HT1080 (cell line): ENCODE results near the gene PTGDS. TPM values are rescaled to one million over a fixed set of nuclear protein-coding genes. Genes with fewer than 3 reads are reported as not detected.

ENCODE experiments used
- DNase-seq: peaks from one replicate; pipeline ENCODE4 v3.0.0-alpha.2; 2015; ENCODE audit warnings: low read depth
- total RNA-seq: library from RNA; depleted of rRNA; stranded (reverse); fragments of >200 nt; shearing (Covaris generic); gene quantifications from 2 replicates; pipeline ENCODE4 v1.2.3, GENCODE V29; 2014; rRNA removed

Gene PTGDS
- total RNA-seq, 1 experiment from 2014 or later = not detected

DNA sequence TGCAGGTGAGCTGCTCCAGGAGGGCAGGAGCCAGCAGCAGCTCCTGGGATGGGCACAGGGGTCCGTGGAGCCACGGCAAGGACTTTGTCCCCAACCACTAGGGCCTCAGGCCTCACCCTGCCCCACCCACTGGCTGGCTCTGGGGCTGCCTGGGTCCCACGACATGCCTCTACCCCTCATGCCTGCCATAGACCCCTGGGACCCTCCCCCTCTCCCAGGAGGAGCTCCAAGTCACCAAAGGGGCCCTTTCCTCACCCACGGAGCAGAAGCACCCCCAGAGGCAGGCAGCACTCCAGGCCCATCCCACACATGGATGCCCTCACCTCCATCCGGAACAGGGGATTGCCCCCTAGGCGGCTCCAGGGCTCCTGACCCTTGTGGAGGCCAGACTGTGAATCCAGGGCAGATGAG lies 44.3 kb downstream of the PTGDS start:
- DNase-seq = no peak

DNA sequence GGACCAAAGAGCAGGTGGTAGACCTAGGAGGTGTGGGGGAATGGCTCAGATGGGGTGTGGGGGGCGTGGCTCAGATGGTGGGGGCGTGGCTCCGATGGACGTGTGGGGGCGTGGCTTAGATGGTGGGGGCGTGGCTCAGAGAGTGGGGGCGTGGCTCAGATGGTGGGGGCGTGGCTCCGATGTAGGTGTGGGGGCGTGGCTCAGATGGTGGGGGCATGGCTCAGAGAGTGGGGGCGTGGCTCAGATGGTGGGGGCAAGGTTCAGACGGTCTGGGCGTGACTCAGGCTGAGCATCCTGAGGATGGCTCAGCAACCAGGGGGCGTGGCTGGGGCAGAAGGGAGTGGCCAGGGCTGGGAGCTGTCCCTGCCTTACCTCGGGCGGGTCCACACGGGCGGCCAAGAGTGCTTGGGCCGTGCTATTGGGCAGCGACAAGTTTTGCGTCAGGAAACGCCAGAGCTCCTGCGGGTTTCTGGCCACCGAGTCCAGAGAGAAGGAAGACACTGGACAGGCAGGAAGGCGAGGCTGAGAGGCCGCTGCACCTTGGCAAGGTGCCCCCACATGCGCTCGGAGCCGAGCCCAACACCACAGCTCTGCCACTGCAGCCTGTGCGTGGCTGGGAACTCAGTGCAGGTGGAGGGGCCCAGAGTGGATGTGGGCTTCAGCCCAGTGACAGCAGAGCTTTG lies 44.8 kb downstream of the PTGDS start:
- DNase-seq = peak; percentile 75

DNA sequence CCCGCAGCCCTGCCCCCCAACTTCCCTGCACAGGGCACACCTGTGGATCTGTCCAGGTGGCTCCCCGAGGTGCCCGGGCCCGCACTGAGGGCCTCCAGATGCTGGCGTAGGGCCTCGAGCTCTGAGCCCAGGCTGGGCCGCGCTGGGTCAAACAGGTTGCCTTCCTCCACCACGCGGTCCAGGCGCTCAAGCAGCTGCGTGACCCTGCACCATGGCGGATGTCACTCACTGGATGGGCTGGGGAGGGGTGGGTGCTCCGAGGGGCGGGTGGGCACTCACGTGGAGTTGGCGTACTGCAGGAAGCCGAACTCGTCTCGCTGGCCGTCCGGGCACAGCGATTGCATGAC lies 45.3 kb downstream of the PTGDS start:
- DNase-seq = no peak

DNA sequence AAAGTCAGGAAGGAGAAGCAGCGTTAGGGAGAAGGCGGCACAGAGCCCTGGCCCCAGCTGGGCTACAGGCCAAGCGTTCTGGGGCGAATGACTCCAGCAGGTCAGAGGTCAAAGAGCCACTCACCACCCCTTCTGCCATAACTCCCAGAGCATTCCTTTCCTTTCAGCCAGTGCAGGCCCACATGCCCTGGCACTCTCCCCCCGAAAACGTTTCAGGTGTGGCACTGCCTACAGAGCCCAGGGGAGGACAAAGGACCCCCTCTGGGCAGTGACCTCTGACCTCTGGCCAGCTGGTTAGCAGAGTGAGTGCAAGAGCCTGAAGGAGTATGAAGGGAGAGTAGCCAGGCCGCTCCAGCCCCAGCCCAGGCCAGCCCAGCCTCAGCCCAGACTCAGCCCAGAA lies 45.9 kb downstream of the PTGDS start:
- no peak for DNase-seq

DNA sequence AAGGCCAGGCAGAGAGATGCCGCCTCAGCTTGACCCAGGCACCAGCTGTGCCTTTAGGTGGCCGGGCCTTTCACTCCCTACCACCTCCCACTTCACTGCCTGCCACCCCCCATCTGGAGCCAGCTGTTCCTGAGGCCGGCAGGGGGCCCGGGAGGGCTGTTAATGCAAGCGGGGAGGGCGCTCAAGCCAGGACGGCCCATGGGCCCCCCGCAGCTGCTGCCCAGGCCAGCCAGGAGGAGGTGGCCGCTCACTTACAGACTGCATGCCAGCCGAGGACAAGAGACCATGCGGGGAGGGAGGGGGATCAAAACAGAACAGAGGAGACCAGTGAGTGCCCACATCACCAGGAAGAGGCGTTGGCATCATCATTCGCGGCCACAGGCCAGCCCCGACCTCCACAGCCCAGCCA lies 46.3 kb downstream of the PTGDS start:
- no peak for DNase-seq

DNA sequence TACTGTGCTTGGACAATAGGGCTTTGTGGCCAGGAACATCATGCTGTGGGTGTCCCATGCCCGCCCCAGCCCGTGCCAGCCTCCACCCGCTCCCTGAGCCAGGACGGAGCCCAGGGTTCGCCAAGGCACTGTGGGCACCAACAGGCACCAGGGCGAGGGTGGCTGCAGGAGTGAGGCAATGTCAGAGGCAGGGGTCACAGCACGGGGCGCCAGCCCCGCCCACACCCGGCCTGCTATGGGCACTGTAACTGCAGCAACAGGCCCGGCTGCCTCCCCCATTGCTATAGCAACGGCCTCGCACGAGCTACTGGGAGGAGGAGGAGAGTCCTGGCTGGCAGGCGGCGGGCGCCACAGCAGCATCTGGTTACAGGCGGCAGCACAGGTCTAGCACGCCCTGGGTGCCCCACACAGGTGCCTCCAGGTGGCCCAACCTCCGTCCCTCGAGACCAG lies 48.2 kb downstream of the PTGDS start:
- DNase-seq = no peak

DNA sequence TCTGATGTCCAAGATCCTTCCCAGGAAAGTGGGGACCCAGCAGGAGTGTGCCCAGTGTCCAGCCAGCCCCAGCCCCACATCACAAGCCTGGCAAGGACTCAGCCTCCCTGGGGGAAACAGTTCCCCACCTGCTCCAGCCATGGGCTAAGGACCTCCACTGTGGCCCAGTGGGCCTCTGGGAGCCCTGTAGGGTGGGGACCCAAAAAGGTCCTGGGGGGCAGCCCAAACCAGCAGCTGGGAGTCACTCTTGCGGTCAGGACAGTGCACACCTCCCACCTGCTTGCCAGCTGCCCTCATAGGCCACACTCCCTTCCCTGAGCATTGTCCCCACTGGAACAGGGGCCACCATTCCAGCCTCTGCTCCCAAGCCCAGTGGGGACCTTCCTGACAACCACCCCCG lies 49.1 kb downstream of the PTGDS start:
- DNase-seq = no peak

DNA sequence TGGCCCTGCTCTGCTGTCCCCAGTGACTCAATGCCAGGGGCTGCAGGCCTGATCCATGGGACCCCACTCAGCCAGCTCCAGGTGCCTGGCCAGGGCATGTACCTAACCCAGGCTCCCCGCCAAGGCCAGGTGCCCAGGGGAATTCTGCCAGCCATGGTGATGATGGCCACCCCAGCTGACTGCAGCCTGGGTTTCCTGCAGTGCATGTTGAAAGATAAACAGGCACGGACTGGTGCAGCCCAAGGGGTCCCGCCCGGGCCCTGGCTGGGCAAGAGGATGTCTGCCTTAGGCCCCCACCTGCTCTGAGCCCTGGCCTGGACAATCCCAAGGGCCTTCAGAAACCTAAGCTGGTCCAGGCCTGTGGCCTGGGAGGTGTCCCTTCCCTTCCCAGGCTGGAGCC lies 49.5 kb downstream of the PTGDS start:
- no peak for DNase-seq

DNA sequence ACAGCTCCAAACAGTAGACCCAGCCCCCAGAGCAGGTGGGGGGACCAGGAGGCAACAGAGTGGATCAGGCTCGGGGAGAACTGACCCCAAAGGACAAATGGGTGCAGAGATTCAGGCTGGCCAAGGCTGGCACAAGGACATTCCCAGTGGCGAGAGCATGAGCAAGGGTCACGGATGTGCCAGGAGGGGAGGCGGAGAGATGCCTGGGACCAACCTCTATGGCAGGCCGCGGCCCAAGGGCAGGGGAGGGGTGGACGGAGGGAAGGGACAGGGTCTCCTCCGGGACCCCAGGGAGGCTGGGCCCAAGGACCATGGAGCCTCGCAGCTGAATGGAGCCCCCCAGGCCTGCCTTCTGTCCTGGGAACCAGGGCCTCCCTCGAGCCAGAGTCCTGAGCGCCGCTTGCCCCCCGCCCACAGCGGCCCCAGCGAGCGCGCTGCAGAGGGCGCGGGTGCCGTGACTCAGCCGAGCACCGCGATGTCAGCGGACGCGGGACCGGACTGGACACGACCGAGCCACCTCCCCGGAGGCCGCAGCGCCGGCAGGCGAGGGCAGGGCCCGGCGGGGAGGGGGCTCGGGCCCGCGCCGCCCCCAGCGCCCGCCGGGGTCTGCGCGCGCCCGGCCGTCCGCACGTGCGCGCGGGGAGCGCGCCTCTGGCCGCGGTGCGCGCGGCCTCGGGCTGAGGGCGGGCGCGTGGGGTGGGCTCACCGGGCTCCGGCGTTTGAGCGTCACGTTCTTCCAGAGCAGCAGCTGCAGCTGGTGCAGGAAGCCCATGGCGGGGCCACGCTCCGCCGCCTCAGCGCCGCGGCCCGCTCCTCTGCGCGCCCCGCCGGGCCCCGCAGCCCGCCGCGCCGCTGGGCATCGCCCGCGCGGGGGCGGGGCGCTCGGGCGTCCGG lies 50.3 kb downstream of the PTGDS start, which contains the start of gene ABCA2:
Gene ABCA2 (minus strand): TSS at position 869 of the 894 bp plus-strand sequence. CDS start 97 bp downstream, at position 772.
- no peak for DNase-seq

DNA sequence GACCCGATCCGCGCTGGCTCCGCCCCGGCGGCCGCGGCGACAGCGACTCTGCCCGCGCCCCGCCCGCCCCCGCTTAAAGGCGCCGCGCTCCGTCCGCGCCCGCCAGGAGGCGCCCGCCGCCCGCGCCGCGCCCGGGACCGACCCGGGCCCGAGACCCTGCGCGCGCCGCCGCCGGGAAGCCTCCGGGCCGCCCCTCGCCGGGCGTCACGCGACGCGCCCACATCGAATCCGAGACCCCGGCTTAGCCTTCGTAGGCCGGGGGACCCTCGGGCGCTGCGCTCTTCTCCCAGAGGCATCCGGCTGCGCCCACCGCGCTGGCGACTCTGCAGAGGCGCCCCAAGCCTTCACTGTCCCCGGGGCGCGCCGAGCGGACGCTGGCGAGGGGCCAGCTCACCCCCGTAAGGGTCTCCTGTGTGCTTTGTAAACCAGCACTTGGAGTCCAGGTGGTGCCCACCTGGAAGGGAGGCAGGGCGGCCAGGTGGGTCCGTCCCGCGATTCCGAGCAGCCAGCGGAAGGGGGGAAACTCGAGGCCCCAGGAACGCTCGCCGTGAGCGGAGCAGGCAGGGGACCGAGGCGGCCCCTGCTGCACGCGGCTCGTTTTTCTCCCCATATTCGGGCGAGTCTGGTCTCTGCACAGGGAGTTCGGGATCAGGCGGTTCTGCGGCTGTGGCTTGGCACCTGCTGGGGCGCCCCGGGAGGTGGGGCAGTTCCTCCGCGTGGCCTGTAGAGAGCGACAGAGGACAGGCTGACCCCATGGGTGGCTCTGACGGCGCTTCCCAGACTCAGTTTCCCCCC lies 51.2 kb downstream of the PTGDS start:
- peak; percentile 37 for DNase-seq

DNA sequence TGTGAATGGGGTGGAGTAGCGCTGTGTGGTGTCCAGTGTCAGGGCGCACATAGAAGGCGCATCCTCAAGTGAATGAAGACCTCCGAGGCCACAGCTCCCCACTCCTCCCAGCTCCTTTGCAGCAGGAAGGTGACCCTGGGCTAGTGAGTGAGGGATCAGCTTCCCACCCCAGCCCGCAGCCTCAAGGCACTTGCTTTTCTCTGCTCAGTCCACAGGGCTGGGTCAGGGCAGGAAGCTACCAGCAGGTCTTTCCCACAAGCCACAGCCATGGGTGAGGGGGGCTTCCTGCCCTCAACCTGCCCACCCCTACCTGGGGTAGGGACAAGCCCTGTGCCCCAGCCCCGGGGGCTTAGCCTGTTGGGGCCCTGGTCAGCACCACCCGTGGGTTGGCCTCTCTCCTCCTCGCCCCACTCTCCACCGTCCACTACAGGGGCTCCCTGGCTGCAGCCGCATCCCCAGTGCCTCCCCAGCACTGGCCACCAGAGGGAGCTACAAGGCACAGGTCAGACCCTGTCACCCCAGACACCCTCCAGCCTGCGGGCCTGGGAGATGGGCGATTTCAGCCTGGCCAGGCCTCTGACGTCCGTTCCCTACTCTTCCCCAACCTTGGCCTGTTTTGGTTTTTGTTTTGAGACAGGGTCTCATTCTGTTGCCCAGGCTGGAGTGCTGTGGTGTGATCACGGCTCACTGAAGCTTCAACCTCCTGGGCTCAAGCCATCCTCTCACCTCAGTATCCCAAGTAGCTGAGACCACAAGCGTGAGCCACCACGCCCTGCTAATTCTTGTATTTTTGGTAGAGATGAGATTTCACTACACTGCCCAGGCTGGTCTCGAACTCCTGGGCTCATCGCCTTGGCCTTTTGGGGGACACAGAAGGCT lies 52.0 kb downstream of the PTGDS start:
- DNase-seq = peak; percentile 55

DNA sequence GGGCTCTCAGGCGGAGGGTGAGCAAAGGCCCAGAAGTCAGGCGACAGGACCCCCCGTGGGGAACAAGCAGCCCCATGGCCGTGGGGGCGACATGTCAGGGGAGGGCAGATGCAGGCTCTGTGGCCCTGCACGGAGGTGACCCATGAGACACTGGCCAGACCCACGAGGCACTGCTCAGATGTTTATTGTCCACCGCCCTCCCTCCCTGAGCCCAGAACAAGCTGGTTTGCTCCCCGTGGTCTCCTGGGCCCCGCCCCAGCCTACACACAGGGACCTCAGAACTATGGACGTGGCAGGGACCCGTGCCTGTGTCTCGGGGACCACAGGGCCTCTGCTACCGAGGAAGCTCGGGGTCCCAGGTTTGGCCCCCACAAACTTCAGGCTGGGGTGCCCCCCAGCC lies 52.7 kb downstream of the PTGDS start:
- DNase-seq = no peak

DNA sequence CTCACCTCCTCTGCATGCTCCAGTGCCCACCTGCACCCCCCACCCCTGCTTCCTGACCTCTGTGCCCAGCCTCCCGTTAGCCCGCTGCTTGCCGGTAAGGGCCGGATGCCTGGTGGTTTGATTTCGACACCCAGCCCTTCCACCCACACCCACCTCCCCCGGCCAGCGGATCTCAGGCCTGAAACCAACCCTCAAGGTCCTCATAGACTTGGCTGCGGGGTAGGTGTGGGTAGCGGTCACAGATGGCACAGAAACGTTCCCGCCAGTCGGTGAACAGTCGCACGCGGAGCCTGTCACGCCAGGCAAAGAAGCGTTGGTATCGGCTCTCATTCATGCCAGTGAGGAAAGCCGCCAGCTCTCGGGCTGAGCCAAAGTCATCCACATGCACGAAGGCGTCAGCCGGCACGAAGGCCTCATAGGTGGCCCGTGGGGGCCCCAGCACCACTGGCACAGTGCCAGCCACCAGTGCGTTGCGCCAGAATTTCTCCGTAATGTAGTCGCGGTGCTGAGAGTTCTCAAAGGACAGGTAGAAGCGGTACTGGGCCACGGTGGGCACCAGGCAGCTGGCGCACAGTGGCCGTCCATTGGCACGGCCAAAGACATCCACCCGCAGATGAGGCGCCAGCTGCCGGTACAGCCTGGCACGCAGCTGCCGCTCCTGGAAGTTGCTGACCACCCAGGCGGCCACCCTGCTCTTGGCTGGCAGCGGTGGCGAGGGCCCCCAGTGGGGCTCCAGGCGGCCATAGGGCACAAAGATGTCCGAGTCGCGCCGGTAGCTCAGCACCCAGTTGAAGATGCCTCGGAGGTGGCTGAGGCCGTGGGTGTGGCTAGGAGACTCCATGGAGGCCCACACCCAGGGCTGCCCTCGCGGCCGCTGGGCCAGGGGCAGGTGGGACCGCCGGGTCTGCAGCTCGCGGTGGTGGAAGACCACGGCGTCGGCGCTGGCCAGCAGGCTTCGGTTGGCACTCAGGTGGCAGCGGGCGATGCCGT lies 53.5 kb downstream of the PTGDS start:
- no peak for DNase-seq

Other genes starting within 250 kb of the PTGDS start
- not detected in 2 replicates for gene LCN10, start 234.6 kb upstream of the PTGDS start, total RNA-seq
- not detected in 2 replicates for gene LCN6, start 229.0 kb upstream of the PTGDS start, total RNA-seq
- not detected in 2 replicates for gene LCN8, start 219.3 kb upstream of the PTGDS start, total RNA-seq
- gene LCN15, start 213.0 kb upstream of the PTGDS start, total RNA-seq = not detected in 2 replicates
- gene TMEM141, start 186.2 kb upstream of the PTGDS start, total RNA-seq = 52.5 and 71.5 TPM in 2 replicates
- not detected in 2 replicates for gene CCDC183, start 181.2 kb upstream of the PTGDS start, total RNA-seq
- gene RABL6, start 169.6 kb upstream of the PTGDS start, total RNA-seq = 87.9 and 90.9 TPM in 2 replicates
- 0.87 and 1.5 TPM in 2 replicates for gene AJM1, start 135.0 kb upstream of the PTGDS start, total RNA-seq
- gene PHPT1, start 128.1 kb upstream of the PTGDS start, total RNA-seq = 124 and 165 TPM in 2 replicates
- 5.5 and 7.4 TPM in 2 replicates for gene MAMDC4, start 125.2 kb upstream of the PTGDS start, total RNA-seq
- gene EDF1, start 111.2 kb upstream of the PTGDS start, total RNA-seq = 301 and 357 TPM in 2 replicates
- 16.9 and 18.5 TPM in 2 replicates for gene TRAF2, start 91.0 kb upstream of the PTGDS start, total RNA-seq
- 171 and 188 TPM in 2 replicates for gene FBXW5, start 32.8 kb upstream of the PTGDS start, total RNA-seq
- 0.47 TPM in 1 of 2 replicates, not detected in the other for gene C8G, start 32.3 kb upstream of the PTGDS start, total RNA-seq
- gene LCN12, start 25.2 kb upstream of the PTGDS start, total RNA-seq = not detected in 2 replicates
- not detected in 2 replicates for gene LCNL1, start 5.5 kb downstream of the PTGDS start, total RNA-seq
- 68.0 and 77.8 TPM in 2 replicates for gene PAXX, start 14.9 kb downstream of the PTGDS start, total RNA-seq
- gene CLIC3, start 19.1 kb downstream of the PTGDS start, total RNA-seq = 1.0 and 1.7 TPM in 2 replicates
- gene ABCA2, start 50.7 kb downstream of the PTGDS start, total RNA-seq = 7.5 and 9.0 TPM in 2 replicates
- gene FUT7, start 54.6 kb downstream of the PTGDS start, total RNA-seq = not detected in 2 replicates
- gene NPDC1, start 68.7 kb downstream of the PTGDS start, total RNA-seq = 31.5 and 39.2 TPM in 2 replicates
- gene ENTPD2, start 76.6 kb downstream of the PTGDS start, total RNA-seq = not detected in 2 replicates
- gene SAPCD2, start 93.1 kb downstream of the PTGDS start, total RNA-seq = 58.5 and 69.2 TPM in 2 replicates
- gene UAP1L1, start 100.0 kb downstream of the PTGDS start, total RNA-seq = 12.0 and 15.6 TPM in 2 replicates
- gene MAN1B1, start 109.5 kb downstream of the PTGDS start, total RNA-seq = 56.1 and 59.3 TPM in 2 replicates
- gene DPP7, start 137.2 kb downstream of the PTGDS start, total RNA-seq = 43.8 and 45.5 TPM in 2 replicates
- not detected in 2 replicates for gene GRIN1, start 161.7 kb downstream of the PTGDS start, total RNA-seq
- not detected in 2 replicates for gene LRRC26, start 192.5 kb downstream of the PTGDS start, total RNA-seq
- not detected in 2 replicates for gene TMEM210, start 194.6 kb downstream of the PTGDS start, total RNA-seq
- 18.5 and 27.2 TPM in 2 replicates for gene ANAPC2, start 211.1 kb downstream of the PTGDS start, total RNA-seq
- gene SSNA1, start 211.2 kb downstream of the PTGDS start, total RNA-seq = 101 and 138 TPM in 2 replicates
- gene TPRN, start 223.2 kb downstream of the PTGDS start, total RNA-seq = 12.0 and 13.6 TPM in 2 replicates
- gene TMEM203, start 228.1 kb downstream of the PTGDS start, total RNA-seq = 63.4 and 65.8 TPM in 2 replicates
- 17.9 and 26.2 TPM in 2 replicates for gene NDOR1, start 228.2 kb downstream of the PTGDS start, total RNA-seq
- gene RNF208, start 244.7 kb downstream of the PTGDS start, total RNA-seq = 0.10 and 0.96 TPM in 2 replicates
- gene CYSRT1, start 247.7 kb downstream of the PTGDS start, total RNA-seq = 1.1 and 1.4 TPM in 2 replicates
- not detected in 2 replicates for gene RNF224, start 250.0 kb downstream of the PTGDS start, total RNA-seq